Measurements from ENCODE around the gene TRPC4AP.

TRPC4AP gene

GRCh38 chr20:35049776-35050352 lies 42.7 kb downstream of the TRPC4AP start:
- Histone ChIP-seq H3K36me3 (ENCODE audit: insufficient read depth, low read length) (peaks cover 78% of the 10 kb centered on the region), H3K27me3 (ENCODE audit: insufficient read depth, low read length, poor library complexity, severe bottlenecking) (no peaks in the 10 kb centered on the region), H3K9ac (ENCODE audit: low read depth, low read length, poor library complexity, severe bottlenecking) (no peak overlapping the region), H3F3A (ENCODE audit: low read depth) (no peaks in the 10 kb centered on the region), H3K4me3 (ENCODE audit: low read length, poor library complexity, severe bottlenecking) (no peak overlapping the region), H2AFZ (ENCODE audit: low read length) (no peak overlapping the region), H3K9me2 (replicated peaks; ENCODE audit: low read depth, low read length) (no peaks in the 10 kb centered on the region), H4K20me1 (ENCODE audit: insufficient read depth, low read length, poor library complexity, severe bottlenecking) (no peaks in the 10 kb centered on the region), H3K4me2 (ENCODE audit: low read depth, low read length, poor library complexity, severe bottlenecking) (no peak overlapping the region), H3K4me1 (ENCODE audit: insufficient read depth, low read length, poor library complexity, severe bottlenecking) (no peaks in the 10 kb centered on the region), H3K9me3 (ENCODE audit: insufficient read depth, low read depth, low read length) (no peaks in the 10 kb centered on the region), H3K79me2 (ENCODE audit: insufficient read depth, low read length) (no peaks in the 10 kb centered on the region)
- no peak for TF ChIP-seq EZH2phosphoT487 (IDR thresholded peaks at IDR 0.05; ENCODE audit: borderline replicate concordance)
- TF ChIP-seq, protein P1, sequence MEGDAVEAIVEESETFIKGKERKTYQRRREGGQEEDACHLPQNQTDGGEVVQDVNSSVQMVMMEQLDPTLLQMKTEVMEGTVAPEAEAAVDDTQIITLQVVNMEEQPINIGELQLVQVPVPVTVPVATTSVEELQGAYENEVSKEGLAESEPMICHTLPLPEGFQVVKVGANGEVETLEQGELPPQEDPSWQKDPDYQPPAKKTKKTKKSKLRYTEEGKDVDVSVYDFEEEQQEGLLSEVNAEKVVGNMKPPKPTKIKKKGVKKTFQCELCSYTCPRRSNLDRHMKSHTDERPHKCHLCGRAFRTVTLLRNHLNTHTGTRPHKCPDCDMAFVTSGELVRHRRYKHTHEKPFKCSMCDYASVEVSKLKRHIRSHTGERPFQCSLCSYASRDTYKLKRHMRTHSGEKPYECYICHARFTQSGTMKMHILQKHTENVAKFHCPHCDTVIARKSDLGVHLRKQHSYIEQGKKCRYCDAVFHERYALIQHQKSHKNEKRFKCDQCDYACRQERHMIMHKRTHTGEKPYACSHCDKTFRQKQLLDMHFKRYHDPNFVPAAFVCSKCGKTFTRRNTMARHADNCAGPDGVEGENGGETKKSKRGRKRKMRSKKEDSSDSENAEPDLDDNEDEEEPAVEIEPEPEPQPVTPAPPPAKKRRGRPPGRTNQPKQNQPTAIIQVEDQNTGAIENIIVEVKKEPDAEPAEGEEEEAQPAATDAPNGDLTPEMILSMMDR (conservative IDR thresholded peaks at IDR 0.05; ENCODE audit: low read length), result no peak

DNA sequence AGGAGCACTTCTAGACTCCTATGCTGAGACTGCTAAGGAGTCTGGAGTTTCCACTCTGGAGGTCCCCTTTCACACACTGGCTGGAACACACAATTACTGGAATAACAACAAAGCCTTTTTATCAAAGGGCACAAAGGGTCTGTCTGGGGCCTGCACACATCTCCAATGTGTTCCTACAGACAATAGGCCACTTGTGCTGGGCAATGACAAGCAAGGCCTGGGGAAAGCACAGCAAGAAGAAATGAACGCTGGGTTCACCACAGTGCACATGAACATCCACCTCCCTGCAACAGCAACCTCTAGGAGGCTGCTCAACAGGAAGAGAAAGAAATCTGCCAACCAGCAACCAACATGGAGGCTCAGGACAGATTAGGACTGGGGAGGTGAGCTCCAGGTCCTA lies 43.9 kb downstream of the TRPC4AP start:
- H2AFZ ChIP-seq (ENCODE audit: low read length), result no peak overlapping the region
- no peak overlapping the region for H3K4me2 ChIP-seq (ENCODE audit: low read depth, low read length, poor library complexity, severe bottlenecking)
- H3F3A ChIP-seq (ENCODE audit: low read depth), result no peaks in the 10 kb centered on the region
- no peaks in the 10 kb centered on the region for H3K9me3 ChIP-seq (ENCODE audit: insufficient read depth, low read depth, low read length)
- no peaks in the 10 kb centered on the region for H3K79me2 ChIP-seq (ENCODE audit: insufficient read depth, low read length)
- H3K36me3 ChIP-seq (ENCODE audit: insufficient read depth, low read length), result peaks cover 78% of the 10 kb centered on the region
- H3K4me1 ChIP-seq (ENCODE audit: insufficient read depth, low read length, poor library complexity, severe bottlenecking), result no peaks in the 10 kb centered on the region
- no peak overlapping the region for H3K4me3 ChIP-seq (ENCODE audit: low read length, poor library complexity, severe bottlenecking)
- no peaks in the 10 kb centered on the region for H4K20me1 ChIP-seq (ENCODE audit: insufficient read depth, low read length, poor library complexity, severe bottlenecking)
- TF ChIP-seq, protein P1 (conservative IDR thresholded peaks at IDR 0.05; ENCODE audit: low read length), result no peak
- no peak for TF ChIP-seq EZH2phosphoT487 (IDR thresholded peaks at IDR 0.05; ENCODE audit: borderline replicate concordance)
- no peak overlapping the region for H3K9ac ChIP-seq (ENCODE audit: low read depth, low read length, poor library complexity, severe bottlenecking)
- no peaks in the 10 kb centered on the region for H3K27me3 ChIP-seq (ENCODE audit: insufficient read depth, low read length, poor library complexity, severe bottlenecking)
- H3K9me2 ChIP-seq (replicated peaks; ENCODE audit: low read depth, low read length), result no peaks in the 10 kb centered on the region

DNA sequence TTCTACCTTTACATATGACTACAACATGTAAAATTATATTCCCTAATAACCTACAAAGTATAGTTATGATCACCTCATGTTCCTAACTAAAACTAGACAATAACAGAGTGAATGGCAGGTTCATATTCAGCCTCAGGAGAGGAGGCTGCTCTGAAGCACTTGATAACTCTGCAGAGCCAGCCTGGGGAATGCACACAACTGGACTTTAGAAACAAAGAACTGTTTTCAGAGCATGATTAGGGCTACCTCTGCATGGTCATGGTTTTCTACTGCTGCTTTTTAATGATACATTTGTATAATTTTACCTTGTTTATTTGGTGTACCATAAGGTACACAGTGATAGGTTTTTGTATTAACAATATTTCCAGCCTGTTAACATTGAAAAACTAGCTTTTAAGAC lies 50.3 kb downstream of the TRPC4AP start:
- H4K20me1 ChIP-seq (ENCODE audit: insufficient read depth, low read length, poor library complexity, severe bottlenecking), result no peaks in the 10 kb centered on the region

More for the DNA sequence above, 50.3 kb downstream of the TRPC4AP start:
- H3K9me3 ChIP-seq (ENCODE audit: insufficient read depth, low read depth, low read length), result no peaks in the 10 kb centered on the region
- H3K9ac ChIP-seq (ENCODE audit: low read depth, low read length, poor library complexity, severe bottlenecking), result no peak overlapping the region
- H3K27me3 ChIP-seq (ENCODE audit: insufficient read depth, low read length, poor library complexity, severe bottlenecking), result no peaks in the 10 kb centered on the region
- no peak overlapping the region for H3K4me2 ChIP-seq (ENCODE audit: low read depth, low read length, poor library complexity, severe bottlenecking)
- TF ChIP-seq, protein P1 (conservative IDR thresholded peaks at IDR 0.05; ENCODE audit: low read length), result no peak
- no peak for TF ChIP-seq EZH2phosphoT487 (IDR thresholded peaks at IDR 0.05; ENCODE audit: borderline replicate concordance)
- H3F3A ChIP-seq (ENCODE audit: low read depth), result no peaks in the 10 kb centered on the region
- H3K9me2 ChIP-seq (replicated peaks; ENCODE audit: low read depth, low read length), result no peaks in the 10 kb centered on the region
- H3K4me3 ChIP-seq (ENCODE audit: low read length, poor library complexity, severe bottlenecking), result no peak overlapping the region
- H3K79me2 ChIP-seq (ENCODE audit: insufficient read depth, low read length), result no peaks in the 10 kb centered on the region
- no peak overlapping the region for H2AFZ ChIP-seq (ENCODE audit: low read length)
- H3K4me1 ChIP-seq (ENCODE audit: insufficient read depth, low read length, poor library complexity, severe bottlenecking), result no peaks in the 10 kb centered on the region
- H3K36me3 ChIP-seq (ENCODE audit: insufficient read depth, low read length), result peaks cover 65% of the 10 kb centered on the region; the same call in 1 of the 2 replicates

Data from Loucy (cell line).